ENCODE measurements around the gene EIF4G3.

- TF ChIP-seq CTCF (IDR thresholded peaks at IDR 0.05) (no peak), EP300 (IDR thresholded peaks at IDR 0.05) (no peak)
Measured at GRCh38 chr1:21067551-21068227, 109.0 kb downstream of the EIF4G3 start.
